Activated CD4-positive, alpha-beta T cell treated with anti-CD3 and anti-CD28 coated beads for 1 hour (primary cell): ENCODE data around the gene ZBTB14.

Experiments used
- DNase-seq: peaks from one replicate; pipeline ENCODE4 v3.0.0-alpha.2; 2020

Gene ZBTB14, protein sequence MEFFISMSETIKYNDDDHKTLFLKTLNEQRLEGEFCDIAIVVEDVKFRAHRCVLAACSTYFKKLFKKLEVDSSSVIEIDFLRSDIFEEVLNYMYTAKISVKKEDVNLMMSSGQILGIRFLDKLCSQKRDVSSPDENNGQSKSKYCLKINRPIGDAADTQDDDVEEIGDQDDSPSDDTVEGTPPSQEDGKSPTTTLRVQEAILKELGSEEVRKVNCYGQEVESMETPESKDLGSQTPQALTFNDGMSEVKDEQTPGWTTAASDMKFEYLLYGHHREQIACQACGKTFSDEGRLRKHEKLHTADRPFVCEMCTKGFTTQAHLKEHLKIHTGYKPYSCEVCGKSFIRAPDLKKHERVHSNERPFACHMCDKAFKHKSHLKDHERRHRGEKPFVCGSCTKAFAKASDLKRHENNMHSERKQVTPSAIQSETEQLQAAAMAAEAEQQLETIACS

DNA sequence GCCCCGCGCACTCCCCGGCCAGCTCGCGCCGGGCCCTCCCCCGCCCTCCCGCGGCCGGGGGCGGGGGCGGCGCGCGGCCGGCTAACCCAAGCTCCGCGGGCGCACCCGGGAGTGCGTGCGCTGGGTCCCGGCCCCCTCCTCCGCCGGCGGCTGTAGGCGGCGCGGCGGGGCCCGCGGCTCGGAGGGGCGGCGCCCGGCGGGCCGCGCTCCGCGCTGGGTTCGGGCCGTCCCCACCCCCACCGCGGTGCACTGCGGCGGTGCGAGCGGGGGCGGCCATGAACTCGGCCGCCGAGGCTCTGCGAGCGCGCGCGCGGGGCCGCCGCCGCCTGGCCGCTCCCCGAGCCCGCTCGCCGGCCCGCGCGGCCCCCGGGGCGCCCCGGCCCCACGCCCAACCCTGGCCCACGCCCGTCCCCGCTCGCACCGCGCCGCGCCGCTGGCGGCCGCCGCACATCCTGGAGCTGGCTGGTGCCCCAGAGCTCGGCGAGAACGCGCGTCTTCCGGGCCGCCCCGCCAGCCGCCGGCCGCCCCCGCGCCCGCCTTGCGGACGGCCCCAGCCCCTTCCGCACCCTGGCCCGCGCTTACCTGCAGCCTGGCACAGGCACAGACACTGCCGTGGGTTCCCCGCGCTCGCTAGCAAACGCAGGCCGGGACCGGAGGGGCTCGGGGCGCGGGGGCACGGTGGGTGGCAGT lies at the start of gene ZBTB14:
Gene ZBTB14 (minus strand): TSS at position 496 of the 690 bp plus-strand sequence. CDS start 2,480 bp downstream, outside the sequence.
- peak; percentile 52 for DNase-seq

DNA sequence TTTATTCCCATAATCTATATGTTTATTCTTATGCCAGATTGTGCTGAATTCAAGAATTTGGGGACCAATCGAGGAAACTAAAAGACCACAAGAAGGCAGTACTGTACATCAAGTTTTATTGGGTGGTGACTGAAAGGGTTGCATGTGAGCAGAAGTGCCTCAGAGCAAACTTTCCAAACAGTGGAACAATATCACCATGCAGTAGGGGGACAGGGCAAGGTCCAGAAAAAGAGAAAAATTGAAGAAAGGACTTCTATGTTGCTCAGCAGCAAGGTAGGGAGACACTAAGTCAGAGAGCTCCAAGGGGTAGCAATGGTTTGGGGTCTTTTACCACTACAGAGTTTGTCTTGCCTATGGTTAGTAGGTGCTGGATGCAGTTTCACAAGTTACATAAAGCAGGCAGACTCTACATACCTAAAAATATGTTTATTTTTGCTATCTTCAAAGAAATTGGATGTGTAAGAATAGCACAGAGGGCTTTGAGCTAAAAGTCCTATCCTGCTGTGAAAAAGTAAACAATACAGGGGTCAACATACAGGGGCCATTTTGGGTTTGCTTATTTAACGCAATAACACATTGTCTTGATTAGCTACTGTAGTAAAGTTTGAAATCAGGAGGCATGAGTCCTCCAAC lies 43.8 kb upstream of the ZBTB14 start:
- no peak for DNase-seq

DNA sequence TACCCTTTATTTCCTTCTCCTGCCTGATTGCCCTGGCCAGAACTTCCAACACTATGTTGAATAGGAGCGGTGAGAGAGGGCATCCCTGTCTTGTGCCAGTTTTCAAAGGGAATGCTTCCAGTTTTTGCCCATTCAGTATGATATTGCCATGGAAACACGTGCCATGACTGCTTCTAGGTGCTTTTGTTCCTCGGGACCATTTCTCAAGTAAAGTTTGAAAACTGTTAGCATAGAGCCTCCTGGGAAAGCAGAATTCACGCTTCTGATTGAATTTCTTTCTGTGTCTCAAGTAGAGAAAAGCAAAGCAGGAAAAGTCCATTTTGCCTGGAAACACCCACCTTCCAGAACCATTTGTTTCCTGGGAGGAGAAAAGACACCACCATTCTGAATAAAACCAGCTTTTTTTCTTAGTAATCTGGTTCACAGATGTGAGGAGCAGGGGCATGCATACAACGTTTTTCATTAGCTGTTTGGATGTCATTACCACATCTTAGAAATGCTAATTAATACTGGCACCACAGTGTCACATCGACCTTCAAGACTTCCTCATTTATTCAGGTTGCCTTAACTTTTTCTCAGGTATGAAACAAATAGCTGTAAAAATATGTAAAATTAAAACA lies 39.0 kb upstream of the ZBTB14 start:
- DNase-seq: no peak

DNA sequence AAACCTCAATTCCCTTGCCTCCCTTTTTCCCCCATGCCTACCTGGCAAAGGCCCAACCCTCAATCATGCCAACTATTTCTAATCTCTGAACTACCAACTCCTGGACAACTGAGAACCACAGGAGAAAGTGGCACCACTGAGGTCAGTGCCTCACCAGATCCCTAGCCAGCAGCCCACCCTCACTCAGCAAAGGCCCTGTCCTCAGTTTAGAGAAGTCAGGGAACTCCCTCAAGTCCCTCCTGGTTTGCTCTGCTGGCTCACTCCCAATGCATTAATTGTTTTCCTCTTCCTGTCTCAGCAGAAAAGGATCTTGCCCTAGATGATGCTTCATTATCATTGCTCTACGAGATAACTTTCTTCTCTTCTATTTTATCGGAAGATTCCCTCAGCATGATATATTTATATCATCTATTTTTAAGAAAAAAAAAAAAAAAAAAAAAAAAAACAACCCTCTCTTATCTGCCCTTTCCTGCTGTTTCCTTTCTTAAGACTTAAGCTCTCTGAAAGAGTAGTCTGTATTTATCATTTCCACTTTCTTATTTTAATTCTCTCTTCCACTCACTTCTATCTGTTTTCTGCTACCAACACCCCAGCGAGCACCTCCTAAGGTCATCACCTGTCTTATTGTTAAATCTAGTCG lies 22.7 kb upstream of the ZBTB14 start:
- no peak for DNase-seq

DNA sequence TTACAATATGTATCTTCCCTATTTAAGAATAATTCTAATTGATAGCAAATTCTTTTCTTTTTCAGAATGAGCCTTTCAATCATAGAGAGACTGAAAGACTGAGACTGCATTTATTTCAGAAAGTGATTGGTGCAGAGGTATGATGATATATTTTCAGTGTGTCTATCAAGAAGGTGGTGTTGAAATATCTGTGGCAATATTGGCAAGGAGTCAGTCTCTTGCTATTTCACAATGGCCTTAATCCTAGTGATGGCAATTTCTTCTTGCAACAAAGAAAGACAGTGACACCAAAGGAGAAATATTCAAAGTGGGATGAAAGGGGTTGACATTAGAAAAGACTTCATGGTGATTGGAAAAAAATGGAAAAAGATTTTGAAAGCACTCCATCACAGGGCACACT lies 21.7 kb upstream of the ZBTB14 start:
- no peak for DNase-seq

DNA sequence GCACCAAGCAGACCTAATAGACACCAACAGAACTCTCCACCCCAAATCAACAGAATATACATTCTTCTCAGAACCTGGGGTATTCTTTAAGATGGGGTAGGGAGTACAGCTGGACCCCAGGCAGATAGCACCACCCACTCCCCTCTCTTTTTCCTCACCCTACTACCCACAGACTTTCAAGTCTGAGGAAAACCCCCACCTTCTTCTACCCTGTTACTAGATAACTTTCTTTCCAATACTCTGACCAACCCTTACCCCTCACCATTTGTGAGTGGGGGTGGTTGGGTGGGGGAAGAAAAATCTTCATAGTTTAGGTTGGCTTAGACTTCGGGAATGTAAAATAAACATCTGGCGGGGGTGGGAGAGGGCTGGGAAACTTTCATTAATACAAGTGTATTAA lies 20.3 kb upstream of the ZBTB14 start:
- no peak for DNase-seq

DNA sequence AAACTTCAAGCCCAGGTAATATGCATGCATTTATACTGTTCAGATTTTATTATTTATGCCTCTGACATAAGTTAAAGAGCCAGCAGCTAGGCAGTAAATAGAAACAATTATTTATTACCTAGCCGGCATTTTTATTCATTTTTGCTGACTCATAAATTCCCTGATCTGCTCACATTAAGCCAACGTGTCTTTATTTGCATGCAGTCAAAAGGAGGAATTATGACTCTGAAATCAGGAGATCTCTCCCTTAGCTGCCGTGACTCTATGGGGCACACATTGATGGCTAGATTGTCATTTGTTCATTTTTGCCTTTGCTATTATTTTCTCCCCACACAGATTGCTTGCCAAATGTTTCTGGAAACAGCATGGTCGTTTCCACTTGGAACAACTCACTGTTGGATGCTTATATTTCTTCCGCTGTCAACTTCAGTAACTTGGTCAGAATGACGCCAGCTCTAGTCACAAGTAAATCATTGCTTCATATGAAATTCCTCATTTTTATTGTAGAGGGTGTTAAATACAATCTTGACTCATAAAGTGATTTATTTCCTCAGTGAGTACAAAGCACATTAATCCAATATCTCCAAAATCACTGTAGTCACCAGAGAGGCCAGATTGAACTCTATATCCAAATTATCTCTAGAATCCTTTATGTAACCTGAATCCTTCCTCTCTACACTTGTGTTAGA lies 15.9 kb upstream of the ZBTB14 start:
- DNase-seq: no peak

DNA sequence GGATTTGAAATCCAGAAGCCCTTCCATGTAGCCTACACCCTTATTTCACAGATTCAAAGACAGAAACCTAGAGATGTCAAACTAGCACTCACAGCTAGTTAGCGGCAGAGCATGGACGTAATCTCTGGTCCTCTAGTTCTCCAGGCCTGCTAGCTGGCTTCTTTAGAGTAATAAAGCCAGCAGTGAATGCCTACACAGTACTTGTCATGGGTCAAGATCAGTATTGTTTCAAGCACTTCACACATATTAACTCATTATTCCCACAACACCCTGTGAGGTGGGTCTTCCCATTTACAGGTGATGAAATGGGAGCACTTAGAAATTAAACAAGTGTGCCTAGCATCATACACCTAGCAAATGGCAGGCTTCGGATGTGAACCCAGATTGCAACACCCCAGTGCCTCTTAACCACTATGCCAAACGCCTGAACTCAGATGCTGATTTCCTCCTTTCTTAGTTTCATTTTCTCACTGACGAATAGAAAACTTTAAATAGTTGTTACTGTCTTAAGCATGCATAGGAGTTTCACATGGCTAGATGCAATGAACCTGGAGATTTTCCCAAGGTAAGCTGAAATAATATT lies 14.5 kb upstream of the ZBTB14 start:
- DNase-seq: peak; percentile 9

DNA sequence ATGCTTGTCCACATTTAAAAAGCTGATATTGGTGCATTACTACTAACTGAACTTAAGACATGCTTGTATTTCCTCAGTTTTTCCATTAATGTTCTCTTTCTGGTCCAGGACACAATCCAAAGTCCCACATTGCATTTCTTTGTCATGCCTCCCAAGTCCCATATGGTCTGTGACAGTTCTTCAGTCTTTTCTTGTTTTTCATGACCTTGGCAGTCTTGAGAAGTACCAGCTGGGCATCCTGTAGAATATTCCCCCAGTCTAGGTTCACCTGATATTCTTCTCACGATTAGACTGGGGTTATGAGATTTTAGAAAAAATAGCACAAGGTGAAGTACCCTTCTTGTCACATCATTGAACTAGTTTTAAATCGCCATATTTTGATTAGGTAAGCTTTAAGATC lies 10.3 kb upstream of the ZBTB14 start:
- DNase-seq: no peak

DNA sequence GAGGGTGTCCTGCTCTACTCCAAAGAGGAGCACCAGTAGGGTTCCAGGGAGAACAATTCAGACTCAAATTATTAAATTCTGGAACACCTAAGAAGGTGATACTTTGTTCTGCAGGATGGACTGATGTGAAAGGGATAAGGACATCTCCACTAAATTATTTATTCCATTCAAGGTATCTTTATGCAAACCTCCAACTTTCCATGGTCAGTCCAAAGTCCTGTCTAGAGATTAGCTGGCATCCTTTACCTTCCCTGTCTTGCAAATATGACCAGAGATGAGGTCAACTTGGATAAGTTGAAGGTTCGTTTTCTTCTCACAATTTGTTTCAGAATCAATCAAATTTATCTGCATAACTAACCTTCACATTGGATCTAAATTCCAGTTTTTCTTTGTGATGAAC lies 8.7 kb upstream of the ZBTB14 start:
- no peak for DNase-seq

DNA sequence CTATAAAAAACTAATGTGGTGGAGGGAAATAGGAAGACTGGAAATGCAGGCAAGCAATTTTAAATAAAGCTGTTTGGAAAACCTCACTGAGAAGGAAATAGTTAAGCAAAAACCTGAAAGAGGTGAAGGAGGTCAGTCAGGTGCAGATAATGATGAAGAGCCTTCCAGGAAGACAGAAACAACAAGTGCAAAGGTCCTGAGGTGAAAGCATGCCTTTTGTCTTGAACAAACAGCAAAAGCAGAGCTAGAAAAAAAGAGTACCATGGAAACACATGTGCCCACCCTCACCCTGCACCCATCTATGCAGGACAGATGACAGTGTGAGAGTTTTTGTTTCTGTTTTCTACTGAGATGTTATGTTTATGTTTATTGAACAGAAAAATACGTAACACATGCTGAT lies 8.1 kb upstream of the ZBTB14 start:
- DNase-seq: no peak

DNA sequence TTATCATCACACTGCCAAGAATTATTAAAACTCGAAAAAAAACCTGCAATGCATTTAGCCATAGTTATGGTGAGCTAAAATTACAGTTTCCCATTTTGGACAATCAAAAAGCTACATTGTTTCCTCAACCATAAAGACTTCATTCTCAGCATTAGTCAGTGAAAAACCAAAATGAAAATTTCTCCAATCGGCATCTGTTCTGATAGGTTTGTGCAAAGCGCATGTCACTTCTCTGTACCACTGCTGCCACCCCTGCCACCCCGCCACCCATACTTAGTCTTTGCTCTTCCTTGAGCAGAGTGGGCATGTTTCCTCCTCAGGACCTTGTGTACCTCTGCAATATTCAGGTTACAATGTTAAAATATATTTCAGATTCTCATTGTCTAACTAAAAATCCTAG lies 7.1 kb upstream of the ZBTB14 start:
- DNase-seq: no peak

DNA sequence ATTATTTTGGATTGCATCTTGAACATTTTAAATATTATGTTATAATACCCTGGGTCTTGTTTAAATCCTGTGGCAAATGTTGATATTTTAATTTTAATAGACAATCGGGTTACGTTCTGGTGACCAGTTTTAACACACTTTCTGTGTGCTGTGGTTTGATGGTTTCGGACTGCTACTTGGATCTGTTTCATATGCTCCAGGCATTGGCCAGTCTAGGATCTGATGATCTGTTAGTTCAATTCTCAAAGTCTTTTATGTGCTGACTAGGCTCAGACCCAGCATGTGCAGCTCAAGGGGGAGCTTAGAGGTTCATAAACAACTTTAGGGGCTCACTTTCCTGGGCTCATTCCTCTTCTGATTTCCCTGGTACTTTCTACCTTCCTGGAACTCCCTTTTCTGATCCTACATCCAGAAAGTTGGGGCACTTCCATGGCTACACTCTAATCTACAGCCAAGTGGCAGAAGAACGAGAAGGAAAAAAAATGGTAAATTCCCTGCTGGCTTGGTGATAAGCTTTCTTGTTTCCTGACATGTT lies 5.0 kb upstream of the ZBTB14 start:
- DNase-seq: no peak

DNA sequence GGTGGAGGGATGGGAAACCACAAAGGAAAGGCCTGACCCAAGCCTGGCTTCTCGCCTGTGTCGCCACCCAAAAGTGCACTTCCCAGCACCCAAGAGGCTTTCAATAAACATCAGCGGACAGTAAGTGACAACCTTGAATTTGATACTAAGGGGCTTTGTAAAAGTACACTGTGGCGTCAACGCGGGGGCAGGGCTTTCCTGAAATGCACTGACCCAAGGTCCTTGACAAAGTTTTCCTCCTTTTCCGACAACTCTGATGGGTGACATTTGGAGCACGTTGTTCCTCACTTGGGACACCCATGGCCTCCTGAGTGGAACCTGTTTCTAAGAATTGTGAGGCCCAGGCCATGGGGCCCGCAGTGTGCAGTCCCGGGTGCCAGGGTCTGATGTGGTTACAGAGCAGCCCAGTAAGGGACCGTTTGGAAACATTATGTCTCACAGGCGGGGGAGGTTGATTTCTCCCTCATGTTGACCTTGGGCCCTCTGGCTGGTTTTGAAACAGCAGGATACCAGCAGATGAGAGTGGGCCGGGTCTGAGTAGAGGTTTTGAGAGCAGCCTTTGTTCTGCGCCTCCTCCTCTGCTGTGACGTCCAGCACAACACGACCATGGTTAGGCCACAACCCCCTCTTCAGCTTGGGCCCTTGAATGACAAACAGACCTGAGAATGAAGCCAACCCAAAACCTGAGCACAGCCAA lies 2.8 kb upstream of the ZBTB14 start:
- DNase-seq: no peak

DNA sequence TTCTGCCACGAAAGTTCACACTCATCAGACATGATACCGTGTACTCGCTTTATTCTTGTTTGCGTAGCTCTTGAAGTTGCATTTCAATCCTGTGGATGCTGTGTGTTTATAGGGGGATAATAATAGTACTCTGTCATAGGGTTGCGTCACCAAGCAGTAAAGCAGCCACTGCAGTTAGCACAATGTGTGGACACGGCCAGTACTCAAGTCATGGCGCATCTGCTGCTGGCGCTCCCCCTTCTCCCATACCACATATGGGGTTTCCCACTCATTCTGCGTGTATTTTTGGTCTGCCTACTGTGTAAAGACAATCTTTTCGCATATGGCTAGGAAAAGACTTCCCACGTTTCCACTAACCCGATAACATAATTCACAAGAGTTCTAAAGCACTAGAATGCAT lies 2.1 kb upstream of the ZBTB14 start:
- no peak for DNase-seq

DNA sequence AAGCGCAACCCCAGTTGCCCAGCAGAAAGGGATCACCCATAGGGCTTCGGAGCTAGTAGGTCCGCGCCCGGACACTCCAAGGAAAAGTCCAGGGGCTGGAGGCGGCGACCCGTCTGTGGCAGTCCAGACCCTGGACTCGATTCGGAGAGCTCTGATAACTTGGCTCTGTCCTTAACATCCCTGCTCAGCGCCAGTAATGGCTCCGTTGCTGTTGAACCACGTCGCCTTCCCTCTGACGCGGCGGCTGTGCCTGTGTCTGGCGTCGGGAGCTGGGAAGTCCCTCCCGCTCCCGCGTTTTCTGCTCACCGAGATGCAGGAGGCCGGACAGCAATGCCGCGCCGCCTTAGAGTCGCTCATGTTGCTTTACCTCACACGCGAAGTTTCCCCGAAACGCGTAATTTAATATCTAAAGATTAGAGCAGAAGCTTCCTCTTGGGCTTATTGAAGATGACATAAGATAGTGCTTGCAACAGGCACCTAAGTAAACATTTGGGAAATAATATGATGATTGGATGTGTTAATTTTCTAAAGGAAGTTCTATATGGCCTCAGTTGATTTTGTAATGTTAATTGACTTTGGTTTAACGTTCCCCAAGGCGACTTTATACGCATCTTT lies 1.3 kb upstream of the ZBTB14 start:
- peak; percentile 33 for DNase-seq

DNA sequence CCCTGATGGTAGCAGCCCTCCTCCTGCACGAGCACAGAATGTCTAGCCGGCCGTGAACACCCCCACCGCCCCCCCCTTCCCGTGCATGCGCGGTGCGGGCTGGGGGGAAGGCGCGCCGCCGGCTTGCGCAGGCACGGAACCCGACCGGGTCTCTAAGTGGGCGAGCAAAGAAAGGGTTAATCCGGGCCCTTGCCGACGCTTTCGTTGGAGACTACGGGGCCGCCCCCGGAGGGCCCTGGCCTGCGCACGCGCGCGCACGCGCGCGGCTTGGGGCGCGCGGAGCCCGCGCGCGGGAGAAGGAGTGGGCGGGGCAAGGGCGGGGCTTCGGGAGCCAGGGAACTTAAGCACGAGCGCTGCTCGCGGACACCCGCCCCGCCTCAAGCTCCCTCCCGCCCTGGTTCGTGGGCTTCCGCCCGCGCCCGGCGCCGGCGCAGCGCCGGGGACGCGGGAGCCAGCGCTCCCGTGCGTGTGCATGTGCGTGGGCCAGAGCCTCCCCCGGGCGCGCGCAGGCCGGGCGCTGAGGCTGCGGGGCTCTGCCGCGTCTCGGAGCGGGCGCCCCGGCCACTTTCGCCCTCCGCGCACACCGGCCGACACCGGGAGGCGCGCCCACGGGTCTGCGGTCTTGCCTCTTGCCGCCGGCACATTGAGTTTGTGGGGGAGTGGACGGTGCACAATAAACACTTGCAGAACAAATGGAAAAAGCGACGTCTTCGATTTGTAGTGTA lies 617 bp upstream of the ZBTB14 start:
- peak; percentile 94 for DNase-seq

DNA sequence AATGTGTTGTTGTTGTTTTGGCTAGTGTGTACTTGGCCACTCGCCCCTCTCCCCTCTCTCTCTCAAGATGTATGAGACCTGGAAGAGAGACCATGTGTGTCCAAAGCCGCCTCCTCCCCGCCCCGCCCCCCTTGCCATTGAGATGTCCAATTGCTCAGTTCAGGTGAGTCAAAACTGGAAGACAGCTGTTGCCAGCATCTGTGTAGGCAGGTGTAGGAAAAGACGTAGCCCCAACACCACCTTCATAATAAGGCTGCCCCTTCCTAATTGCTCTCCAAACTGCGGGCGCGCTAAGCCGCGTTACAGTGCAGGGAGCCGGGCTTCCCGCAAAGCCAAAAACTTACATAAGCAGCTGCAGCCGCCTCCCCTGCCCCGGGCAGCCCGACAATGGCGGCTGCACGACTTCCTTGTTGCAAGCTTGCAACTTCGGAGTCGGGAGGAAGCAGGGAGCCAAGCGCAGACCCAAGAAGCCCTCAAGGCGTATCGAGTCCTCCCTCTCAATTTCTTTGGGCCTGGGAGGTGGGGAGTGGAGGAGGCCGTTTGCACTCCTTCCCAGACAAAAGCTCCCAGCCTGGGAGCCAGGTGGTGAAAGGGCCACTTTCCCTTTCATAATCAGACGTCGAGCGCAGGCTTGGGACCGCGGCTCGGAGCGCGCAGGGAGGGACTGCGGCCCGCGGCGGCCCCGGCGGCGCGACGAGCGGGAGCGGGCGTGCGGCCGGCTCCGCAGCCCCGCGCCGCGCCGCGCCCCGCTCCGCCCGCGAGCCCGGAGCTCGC lies 882 bp downstream of the ZBTB14 start:
- peak; percentile 43 for DNase-seq

DNA sequence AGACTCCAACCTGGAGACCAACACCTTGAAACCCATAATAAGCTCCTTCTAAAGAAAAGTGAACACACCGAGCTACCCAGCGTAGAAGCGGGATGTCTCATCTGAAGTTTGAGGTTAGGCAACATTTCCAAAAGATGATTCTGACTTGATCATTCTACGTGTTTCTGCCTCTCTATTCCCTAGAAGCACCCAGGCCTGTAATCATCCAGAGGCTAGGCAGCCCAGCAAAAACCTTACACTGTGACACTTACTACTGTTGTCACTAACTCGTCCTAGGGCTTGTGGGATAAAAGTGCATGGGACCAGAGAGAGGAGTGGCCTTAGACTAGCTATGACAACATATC lies 1.4 kb downstream of the ZBTB14 start:
- DNase-seq: no peak
